Measurements from ENCODE around the gene MCTP1.

Gene MCTP1

DNA sequence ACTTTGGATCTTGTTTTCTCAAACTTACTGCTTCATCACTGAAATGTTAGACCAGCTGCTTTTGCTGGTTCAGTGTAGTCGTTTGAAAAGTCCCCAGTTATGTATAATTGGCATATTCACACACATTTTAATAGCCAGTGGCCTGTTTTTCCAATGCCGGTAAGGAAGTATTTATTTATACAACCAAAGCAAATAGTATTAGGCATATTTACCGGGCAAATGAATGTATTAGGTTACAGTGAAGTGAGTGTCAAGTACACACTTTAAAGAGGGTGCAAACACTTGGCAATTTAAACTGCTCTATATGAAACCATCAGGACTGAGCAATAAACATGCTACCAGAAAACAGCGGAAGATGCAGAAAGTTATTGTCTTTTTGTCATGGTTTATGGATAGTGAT is 242.9 kb downstream of the MCTP1 start:
- H3K4me1 ChIP-seq = no peaks in the 10 kb centered on the region
- DNase-seq = no peak

DNA sequence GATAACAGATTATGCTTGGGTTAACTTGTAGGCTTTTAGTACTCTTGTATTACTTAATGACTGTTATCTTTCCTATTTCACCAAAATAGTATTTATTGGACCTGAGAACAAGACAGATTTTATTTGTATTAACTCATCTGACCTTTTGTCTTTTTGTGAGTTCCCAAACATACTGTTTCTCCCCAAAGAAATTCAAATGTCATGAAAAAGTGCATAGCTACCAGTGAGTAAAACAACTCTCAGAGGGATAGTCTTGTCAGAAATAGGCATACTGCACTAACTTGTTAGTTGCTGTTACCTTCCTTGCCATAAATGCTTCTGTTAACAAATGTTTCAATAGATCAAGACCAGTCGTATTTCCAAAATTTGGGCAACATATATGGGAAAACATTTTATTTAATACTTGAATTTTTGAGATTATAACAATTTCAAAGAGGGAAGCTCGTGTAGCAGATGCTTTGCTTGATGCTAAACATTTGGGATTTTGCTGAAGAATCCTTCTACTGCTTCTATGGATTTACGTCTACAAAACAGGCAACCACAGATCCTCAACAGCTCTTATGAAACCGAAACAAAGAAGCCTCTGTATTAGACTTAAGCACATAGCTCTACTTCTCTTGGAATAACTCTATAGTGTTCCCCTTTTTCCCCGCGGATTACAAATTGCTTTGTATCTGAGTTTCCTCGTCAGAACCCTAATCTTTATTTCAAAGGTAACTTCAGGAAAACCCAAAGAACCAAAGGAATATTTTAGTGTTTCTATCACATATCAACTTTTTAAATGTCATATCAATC is 248.8 kb downstream of the MCTP1 start:
- no peaks in the 10 kb centered on the region for H3K4me1 ChIP-seq
- H3K4me3 ChIP-seq (ENCODE audit: low read depth, low read length) = no peak overlapping the region
- TF ChIP-seq, protein P1, sequence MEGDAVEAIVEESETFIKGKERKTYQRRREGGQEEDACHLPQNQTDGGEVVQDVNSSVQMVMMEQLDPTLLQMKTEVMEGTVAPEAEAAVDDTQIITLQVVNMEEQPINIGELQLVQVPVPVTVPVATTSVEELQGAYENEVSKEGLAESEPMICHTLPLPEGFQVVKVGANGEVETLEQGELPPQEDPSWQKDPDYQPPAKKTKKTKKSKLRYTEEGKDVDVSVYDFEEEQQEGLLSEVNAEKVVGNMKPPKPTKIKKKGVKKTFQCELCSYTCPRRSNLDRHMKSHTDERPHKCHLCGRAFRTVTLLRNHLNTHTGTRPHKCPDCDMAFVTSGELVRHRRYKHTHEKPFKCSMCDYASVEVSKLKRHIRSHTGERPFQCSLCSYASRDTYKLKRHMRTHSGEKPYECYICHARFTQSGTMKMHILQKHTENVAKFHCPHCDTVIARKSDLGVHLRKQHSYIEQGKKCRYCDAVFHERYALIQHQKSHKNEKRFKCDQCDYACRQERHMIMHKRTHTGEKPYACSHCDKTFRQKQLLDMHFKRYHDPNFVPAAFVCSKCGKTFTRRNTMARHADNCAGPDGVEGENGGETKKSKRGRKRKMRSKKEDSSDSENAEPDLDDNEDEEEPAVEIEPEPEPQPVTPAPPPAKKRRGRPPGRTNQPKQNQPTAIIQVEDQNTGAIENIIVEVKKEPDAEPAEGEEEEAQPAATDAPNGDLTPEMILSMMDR (IDR thresholded peaks at IDR 0.05; ENCODE audit: low read depth, low read length) = no peak
- H3K9me3 ChIP-seq = no peaks in the 10 kb centered on the region
- H3K27me3 ChIP-seq = peaks cover 7% of the 10 kb centered on the region
- H3K36me3 ChIP-seq = no peaks in the 10 kb centered on the region
- no peak for DNase-seq

More for the DNA sequence above, 242.9 kb downstream of the MCTP1 start:
- Histone ChIP-seq H3K4me3 (ENCODE audit: low read depth, low read length) (no peak overlapping the region), H3K27me3 (no peaks in the 10 kb centered on the region), H3K36me3 (no peaks in the 10 kb centered on the region), H3K9me3 (no peaks in the 10 kb centered on the region)
- TF ChIP-seq, protein P1 (IDR thresholded peaks at IDR 0.05; ENCODE audit: low read depth, low read length) = no peak

DNA sequence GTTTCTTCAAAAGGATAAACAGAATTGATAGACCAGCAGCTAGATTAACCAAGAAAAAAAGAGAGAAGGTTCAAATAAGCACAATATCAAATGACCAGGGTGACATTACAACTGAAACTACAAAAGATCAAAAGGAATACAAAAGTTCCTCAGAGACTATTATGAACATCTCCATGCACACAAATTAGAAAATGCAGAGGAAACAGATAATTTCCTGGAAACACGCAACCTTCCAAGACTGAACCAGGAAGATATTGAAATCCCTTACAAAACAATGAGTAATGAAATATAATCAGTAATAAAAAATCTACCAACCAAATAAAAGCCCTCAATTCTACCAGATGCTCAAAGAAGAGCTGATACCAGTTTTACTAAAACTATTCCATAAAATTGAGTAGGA is 252.1 kb downstream of the MCTP1 start:
- H3K9me3 ChIP-seq = no peaks in the 10 kb centered on the region
- DNase-seq = no peak
- no peaks in the 10 kb centered on the region for H3K36me3 ChIP-seq
- TF ChIP-seq, protein P1 (IDR thresholded peaks at IDR 0.05; ENCODE audit: low read depth, low read length) = no peak
- H3K27me3 ChIP-seq = peaks cover 7% of the 10 kb centered on the region
- no peaks in the 10 kb centered on the region for H3K4me1 ChIP-seq
- H3K4me3 ChIP-seq (ENCODE audit: low read depth, low read length) = no peak overlapping the region

GRCh38 chr5:95029569-95030366 is 255.1 kb downstream of the MCTP1 start:
- no peak for DNase-seq
- no peak overlapping the region for H3K4me3 ChIP-seq (ENCODE audit: low read depth, low read length)
- no peaks in the 10 kb centered on the region for H3K36me3 ChIP-seq
- no peaks in the 10 kb centered on the region for H3K9me3 ChIP-seq
- no peaks in the 10 kb centered on the region for H3K4me1 ChIP-seq
- TF ChIP-seq, protein P1 (IDR thresholded peaks at IDR 0.05; ENCODE audit: low read depth, low read length) = no peak
- peaks cover 7% of the 10 kb centered on the region; the same call in 1 of the 2 replicates for H3K27me3 ChIP-seq

- Histone ChIP-seq H3K27me3 (peaks cover 7% of the 10 kb centered on the region; the same call in 1 of the 2 replicates), H3K36me3 (no peaks in the 10 kb centered on the region), H3K4me3 (ENCODE audit: low read depth, low read length) (no peak overlapping the region), H3K4me1 (no peaks in the 10 kb centered on the region), H3K9me3 (no peaks in the 10 kb centered on the region)
- DNase-seq = no peak
- TF ChIP-seq, protein P1 (IDR thresholded peaks at IDR 0.05; ENCODE audit: low read depth, low read length) = no peak
Measured at GRCh38 chr5:95027775-95028174, 257.1 kb downstream of the MCTP1 start.

All from BE2C (cell line).